Measurements from ENCODE around the gene CD300E.
"Not testable (repeated sequence)": the region's sequence is repeated elsewhere in the genome, so short reads cannot be mapped to it uniquely, and the experiment has no call there.

Gene CD300E

GRCh38 chr17:74623693-74624093 lies at the start of gene CD300E:
Gene CD300E, minus strand, starts transcription at chr17:74623738. Its CDS starts 117 bp downstream, at chr17:74623621.
- no peak for DNase-seq (ENCODE audit: low spot score)

GRCh38 chr17:74671031-74671771 lies 47.7 kb upstream of the CD300E start:
- DNase-seq (ENCODE audit: low spot score) = peak; percentile 65

GRCh38 chr17:74670329-74670728 lies 46.8 kb upstream of the CD300E start:
- no peak for DNase-seq (ENCODE audit: low spot score)

GRCh38 chr17:74663561-74663960 lies 40.0 kb upstream of the CD300E start:
- no peak for DNase-seq (ENCODE audit: low spot score)

- no peak for DNase-seq (ENCODE audit: low spot score)
Observed at GRCh38 chr17:74659889-74660288, 36.4 kb upstream of the CD300E start.

- DNase-seq (ENCODE audit: low spot score) = no peak
Observed at GRCh38 chr17:74658620-74659019, 35.1 kb upstream of the CD300E start.

GRCh38 chr17:74654742-74655141 lies 31.2 kb upstream of the CD300E start:
- no peak for DNase-seq (ENCODE audit: low spot score)

GRCh38 chr17:74652020-74652419 lies 28.5 kb upstream of the CD300E start:
- no peak for DNase-seq (ENCODE audit: low spot score)

GRCh38 chr17:74649909-74650308 lies 26.4 kb upstream of the CD300E start:
- no peak for DNase-seq (ENCODE audit: low spot score)

- no peak for DNase-seq (ENCODE audit: low spot score)
Observed at GRCh38 chr17:74647871-74648672, 24.5 kb upstream of the CD300E start.

- peak; percentile 18 for DNase-seq (ENCODE audit: low spot score)
Observed at GRCh38 chr17:74646231-74646630, 22.7 kb upstream of the CD300E start.

- DNase-seq (ENCODE audit: low spot score) = no peak
Observed at GRCh38 chr17:74645010-74645409, 21.5 kb upstream of the CD300E start.

GRCh38 chr17:74644419-74644818 lies 20.9 kb upstream of the CD300E start:
- no peak for DNase-seq (ENCODE audit: low spot score)

- DNase-seq (ENCODE audit: low spot score) = no peak
Observed at GRCh38 chr17:74643826-74644225, 20.3 kb upstream of the CD300E start.

- DNase-seq (ENCODE audit: low spot score) = no peak
Observed at GRCh38 chr17:74642995-74643394, 19.5 kb upstream of the CD300E start.

- DNase-seq (ENCODE audit: low spot score) = no peak
Observed at GRCh38 chr17:74642556-74642955, 19.0 kb upstream of the CD300E start.

- no peak for DNase-seq (ENCODE audit: low spot score)
Observed at GRCh38 chr17:74641958-74642298, 18.4 kb upstream of the CD300E start.

GRCh38 chr17:74641224-74641957 lies 17.9 kb upstream of the CD300E start:
- DNase-seq (ENCODE audit: low spot score) = peak; percentile 1

- no peak for DNase-seq (ENCODE audit: low spot score)
Observed at GRCh38 chr17:74639704-74640151, 16.2 kb upstream of the CD300E start.

GRCh38 chr17:74637926-74638325 lies 14.4 kb upstream of the CD300E start:
- no peak for DNase-seq (ENCODE audit: low spot score)

GRCh38 chr17:74637265-74637664 lies 13.7 kb upstream of the CD300E start:
- DNase-seq (ENCODE audit: low spot score) = no peak

- DNase-seq (ENCODE audit: low spot score) = not testable (repeated sequence)
Observed at GRCh38 chr17:74636541-74637085, 13.1 kb upstream of the CD300E start.

Measured in CD4-positive, alpha-beta T cell treated with Interleukin-2 at 100 ng/mL for 4 hours (primary cell).